DOHH2 (cell line): ENCODE measurements around the gene GTF2F2.

Source experiments
- CTCF ChIP-seq: fragments of 200-600 bp; sonication (generic); IDR thresholded peaks from one replicate; pipeline ENCODE4 v1.5.1; 2014; ENCODE audit warnings: antibody characterized with exemption, mild to moderate bottlenecking, low read depth, low read length; ENCODE audit not compliant: poor library complexity, severe bottlenecking
- EZH2phosphoT487 ChIP-seq: fragments of 200-600 bp; sonication (generic); IDR thresholded peaks from 2 replicates; pipeline ENCODE4 v1.6.1; 2017; ENCODE audit warnings: borderline replicate concordance, mild to moderate bottlenecking, antibody characterized with exemption, low read length, moderate library complexity, mixed read lengths

DNA sequence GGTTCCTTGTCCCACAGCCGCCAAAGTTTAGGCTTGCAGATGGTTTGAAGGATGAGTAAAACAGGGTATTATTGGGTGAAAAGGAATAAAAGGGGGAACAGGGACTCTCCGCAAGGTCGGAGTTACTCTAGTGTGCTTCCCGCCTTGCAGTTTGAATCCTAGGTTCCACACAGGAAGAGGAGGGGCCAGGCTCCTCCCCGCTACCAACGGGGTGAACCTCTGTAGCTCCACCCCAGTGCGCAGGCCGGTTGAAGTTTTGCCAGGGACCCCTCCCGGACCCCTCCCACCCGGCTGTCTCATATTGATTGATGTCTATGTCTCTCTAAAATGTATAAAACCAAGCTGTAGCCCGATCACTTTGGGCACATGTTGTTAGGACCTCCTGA lies 11.6 kb upstream of the GTF2F2 start:
- TF ChIP-seq CTCF (no peak), EZH2phosphoT487 (no peak)
